ENCODE measurements around the gene POLRMT.
"Not testable (repeated sequence)": the region's sequence is repeated elsewhere in the genome, so short reads cannot be mapped to it uniquely, and the experiment has no call there.

POLRMT gene

DNA sequence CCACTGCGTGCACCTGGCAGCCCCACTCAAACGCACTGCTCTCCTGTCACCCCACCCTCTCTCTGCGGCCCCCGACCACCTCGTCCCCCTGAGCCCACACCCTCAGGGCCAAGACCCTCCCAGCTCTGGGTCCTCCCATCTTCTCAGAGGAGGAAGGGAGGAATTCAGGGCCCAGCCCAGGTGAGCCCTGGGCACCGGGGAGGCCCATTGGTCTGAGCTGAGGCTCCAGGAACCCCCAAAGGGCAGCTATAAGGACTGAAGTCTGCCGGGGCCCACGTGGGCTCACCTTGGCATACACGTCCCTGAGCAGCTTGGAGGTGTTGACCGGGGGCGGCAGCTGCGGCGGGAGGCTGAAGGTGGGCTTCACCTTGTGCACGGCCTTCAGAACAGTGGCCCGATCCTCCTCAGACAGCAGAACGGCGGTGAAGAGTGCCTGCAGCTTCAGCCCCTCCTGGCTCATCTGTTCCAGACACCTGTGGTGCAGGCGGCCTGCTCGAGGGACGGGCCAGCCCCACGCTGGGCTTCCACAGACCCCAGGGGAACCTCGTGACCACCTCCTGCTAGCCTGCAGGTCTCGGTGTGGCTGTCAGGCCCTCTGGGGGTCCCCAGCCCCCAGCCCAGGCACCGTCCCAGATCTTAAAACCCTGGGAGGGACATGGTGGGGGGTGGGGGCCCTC lies 8.8 kb downstream of the POLRMT start:
- DNase-seq: no peak

DNA sequence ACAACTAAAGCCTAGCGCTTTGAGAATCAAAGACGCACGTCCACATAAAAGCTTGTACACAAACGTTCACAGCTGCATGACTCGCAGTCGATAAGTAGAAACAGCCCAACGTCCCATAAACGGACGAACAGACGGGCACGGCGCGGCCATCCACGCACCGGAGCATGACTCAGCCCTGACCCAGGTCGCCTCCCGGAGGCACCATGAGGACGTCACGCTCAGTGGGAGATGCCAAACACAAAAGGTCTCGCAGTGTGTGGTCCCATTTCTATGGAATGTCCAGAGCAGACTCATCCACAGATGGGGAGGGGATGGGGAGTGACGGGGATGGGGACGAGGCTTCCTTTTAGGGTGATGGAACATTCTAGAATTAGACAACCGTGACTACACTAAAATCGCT lies 9.4 kb downstream of the POLRMT start:
- no peak for DNase-seq

GRCh38 chr19:623175-623916 lies 10.0 kb downstream of the POLRMT start:
- no peak for DNase-seq

DNA sequence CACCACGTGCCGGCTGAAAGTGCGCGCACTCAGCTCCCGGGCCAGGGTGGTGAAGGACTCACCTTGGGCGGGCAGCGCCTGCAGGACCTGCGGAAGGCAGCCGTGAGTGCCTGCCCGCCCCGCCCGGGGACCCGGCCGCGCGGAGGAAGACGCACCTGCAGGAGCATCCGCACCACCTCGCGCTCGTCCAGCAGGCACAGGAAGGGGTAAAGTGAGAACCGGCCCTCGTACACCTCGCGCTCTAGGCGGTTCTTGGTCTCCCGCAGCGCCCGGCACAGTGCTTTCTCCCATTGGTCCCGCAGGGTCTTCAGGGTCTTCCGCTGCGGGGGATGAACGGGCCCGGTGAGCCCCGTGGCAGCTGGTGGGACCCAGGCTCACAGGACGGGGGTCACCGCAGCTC lies 10.7 kb downstream of the POLRMT start:
- DNase-seq: no peak

GRCh38 chr19:621819-622218 lies 11.5 kb downstream of the POLRMT start:
- DNase-seq: no peak

GRCh38 chr19:621191-621590 lies 12.1 kb downstream of the POLRMT start:
- DNase-seq: not testable (repeated sequence)

DNA sequence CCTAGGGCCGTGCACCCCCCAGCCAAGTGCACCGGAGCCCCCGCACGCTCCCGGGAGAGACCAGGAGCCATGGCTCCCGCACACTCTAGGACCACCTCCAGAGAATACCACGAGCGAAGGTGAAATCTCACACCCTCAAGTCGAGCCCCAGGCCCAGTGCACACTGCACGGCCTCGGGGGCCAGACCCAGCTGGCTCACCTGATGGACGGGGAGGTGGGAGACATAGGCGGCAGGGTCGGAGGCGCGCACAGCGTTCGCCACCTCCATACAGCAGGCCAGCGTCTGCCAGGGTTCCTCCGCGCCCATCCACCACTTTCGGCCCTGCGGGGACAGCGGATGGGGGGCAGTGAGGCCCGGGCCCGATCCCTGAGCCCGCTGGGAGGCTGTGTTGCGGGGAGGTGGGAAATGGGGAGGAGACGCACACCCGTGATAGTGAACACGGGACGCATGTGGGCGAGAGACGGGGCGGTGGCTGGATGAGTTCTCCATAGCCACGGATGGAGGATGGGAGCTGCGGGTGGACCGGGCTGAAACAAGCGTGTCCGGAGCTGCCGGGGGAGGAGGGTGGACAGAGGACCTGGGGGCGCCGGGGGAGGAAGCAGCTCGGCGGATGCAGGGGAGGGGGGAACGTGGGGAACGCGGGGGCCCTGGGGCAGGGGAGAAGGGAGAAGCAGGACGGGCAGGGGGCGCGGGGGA lies 13.0 kb downstream of the POLRMT start:
- DNase-seq: no peak

GRCh38 chr19:619286-620002 lies 13.9 kb downstream of the POLRMT start:
- no peak for DNase-seq

DNA sequence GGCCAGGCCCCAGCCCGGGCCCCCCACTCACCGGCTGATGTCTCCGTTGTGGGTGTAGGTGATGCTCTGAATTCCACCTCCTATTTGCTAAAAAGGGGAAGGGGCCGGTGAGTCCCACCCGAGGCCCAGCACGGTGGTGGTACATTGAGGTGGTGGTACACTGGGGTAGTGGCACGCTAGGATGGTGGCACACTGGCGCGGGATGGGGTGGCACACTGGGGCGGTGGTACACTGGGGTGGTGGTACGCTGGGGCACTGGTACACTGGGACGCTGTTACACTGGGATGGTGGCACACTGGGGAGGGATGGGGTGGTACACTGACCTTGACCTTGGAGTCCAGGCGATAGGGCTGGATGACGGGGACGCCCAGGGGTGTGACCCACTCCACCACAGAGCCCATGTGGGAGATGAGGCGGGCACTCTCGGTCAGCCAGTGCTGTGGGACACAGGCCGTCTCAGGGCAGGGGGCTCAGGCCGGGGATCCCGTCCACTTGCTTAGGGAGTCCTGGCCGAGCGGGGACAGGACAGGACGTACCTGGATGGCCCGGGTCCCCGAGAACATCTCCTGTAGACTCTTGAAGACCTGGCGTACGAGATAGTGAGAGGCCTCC lies 14.6 kb downstream of the POLRMT start:
- no peak for DNase-seq

DNA sequence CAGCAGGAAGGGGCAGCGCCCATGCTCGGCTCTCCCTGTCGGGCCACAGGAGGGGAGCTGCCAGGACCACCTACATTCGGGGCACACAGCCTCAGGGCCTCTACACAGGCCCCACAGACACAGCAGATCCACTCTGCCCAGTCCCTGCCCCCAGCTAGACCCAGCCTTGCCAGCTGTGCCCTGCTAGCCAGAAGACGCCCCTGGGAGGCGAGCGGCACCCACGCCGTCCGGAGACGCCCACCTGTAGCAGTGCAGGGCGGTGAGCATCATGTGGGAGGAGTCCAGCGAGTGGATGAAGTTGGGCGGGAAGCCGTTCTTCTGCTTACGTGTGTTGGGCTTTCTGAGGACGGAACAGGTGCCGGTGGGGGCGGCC lies 15.1 kb downstream of the POLRMT start:
- no peak for DNase-seq

- DNase-seq: no peak
Observed at GRCh38 chr19:617551-618246, 15.6 kb downstream of the POLRMT start.

DNA sequence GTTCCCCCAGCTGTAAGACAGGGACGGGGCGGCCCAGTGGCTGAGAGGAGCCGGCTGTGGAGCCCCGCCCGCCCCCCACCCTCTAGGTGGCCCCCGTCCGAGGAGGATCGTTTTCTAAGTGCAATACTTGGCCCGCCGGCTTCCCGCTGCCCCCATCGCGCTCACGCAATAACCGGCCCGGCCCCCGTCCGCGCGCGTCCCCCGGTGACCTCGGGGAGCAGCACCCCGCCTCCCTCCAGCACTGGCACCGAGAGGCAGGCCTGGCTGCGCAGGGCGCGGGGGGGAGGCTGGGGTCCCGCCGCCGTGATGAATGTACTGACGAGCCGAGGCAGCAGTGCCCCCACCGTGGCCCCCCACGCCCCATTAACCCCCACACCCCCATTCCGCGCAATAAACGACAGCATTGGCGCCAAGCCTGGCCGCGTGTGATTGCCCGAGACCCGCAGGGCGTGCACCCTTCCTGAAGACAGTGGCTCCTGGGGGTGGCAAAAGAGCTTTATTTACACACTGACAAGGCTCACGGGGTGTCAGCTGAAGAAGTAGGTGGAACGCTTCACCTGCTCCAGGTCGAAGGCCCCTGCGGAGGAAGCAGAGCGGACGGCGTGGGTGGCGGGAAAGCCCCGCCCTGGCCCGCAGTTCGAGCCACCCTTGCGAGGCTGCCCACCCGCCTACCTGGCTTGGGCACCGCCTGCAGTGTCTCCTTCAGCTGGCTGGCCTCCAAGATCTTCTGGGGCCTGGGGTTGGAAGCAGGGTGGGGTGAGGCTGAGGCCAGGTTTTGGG lies 16.4 kb downstream of the POLRMT start:
- DNase-seq: no peak

DNA sequence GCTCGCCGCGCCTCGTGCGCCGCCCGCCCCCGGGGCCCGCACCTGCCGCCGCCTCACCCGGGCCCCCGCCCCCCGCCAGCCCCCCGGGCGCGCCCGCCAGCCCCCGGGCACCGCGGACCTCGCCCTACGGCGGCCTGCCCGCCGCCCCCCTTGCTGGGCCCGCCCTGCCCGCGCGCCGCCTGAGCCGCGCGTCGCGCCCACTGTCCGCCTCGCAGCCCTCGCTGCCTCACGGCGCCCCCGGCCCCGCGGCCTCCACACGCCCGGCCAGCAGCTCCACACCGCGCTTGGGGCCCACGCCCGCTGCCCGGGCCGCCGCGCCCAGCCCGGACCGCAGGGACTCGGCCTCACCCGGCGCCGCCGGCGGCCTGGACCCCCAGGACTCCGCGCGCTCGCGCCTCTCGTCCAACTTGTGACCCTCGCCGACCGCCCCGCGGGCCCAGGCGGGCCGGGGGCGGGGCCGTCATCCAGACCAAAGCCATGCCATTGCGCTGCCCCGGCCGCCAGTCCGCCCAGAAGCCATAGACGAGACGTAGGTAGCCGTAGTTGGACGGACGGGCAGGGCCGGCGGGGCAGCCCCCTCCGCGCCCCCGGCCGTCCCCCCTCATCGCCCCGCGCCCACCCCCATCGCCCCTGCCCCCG lies 17.2 kb downstream of the POLRMT start:
- DNase-seq: no peak

DNA sequence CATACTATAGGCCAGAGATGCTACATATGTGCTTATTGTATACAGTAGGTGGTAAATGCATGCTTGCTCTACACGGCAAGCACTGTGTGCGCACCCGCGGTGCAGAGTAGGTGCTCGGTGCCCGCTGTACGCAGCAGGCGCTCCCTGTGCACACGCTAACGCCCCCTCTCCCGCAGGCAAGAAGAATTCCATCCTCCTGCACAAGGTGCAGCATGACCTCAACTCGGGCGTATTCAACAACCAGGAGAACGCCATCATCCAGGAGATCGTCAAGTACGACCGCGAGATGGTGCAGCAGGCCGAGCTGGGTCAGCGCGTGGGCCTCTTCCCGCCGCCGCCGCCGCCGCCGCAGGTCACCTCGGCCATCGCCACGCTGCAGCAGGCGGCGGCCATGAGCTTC lies 17.7 kb downstream of the POLRMT start:
- no peak for DNase-seq

DNA sequence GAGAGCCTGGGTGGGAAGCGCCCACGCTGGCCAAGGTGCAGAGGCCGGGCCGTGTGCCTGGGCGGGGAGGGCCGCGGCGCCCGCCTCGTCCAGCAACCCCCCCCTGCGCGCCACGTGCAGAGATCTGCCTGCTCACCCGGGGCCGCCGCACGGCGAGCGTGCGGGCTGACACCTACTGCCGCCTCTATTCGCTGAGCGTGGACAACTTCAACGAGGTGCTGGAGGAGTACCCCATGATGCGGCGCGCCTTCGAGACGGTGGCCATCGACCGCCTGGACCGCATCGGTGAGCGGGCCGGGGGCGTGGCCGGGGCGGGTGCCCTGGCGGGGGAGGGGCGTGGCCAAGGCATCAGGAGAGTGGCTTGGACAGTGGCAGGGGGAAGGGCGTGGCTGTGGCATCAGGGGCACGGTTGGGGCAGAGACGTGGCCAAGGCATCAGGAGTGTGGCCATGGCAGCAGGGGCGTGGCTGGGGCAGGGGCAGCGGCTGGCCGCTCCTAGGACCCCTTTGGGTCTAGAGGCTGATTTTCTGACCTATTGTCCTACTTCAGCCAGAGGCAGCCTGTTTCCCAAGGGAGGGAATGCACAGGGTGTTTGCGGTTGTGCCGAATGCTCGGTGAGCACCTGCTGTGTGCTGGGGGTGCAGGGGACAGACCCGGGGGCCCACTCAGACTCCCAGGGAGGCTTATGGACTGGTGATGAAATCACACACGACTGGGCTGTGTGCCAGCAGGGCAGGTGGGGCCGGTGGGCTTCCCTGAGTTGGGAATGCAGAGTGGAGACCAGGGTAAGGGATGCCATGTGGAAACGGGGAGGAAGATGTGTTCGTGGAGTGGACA lies 19.4 kb downstream of the POLRMT start:
- no peak for DNase-seq

DNA sequence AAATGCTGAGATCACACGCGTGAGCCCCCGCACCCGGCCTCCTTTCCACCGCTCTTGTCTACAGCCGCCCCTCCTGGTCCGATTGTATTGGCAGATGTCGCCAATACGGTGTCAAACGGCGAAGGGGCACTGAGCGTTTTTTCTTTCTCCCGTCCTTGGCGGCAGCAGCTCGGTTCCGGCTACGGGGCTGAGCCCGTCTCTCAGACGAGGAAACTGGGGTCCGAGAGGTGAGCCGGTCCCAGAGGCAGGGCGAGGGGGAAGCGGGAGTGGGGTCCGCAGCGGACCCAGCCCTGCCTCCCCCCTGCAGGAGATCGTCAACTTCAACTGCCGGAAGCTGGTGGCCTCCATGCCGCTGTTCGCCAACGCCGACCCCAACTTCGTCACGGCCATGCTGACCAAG lies 20.4 kb downstream of the POLRMT start:
- DNase-seq: no peak

GRCh38 chr19:611481-611868 lies 21.9 kb downstream of the POLRMT start:
- DNase-seq: peak; percentile 82

GRCh38 chr19:610801-611480 lies 22.4 kb downstream of the POLRMT start:
- peak; percentile 82 for DNase-seq

GRCh38 chr19:610071-610800 lies 23.1 kb downstream of the POLRMT start:
- DNase-seq: peak; percentile 72

Data from activated CD8-positive, alpha-beta memory T cell treated with anti-CD3 and anti-CD28 coated beads, Interleukin-2, amount 50 U/mL, for 48 hours (primary cell).